GM12801 (cell line): Measurements from ENCODE around the gene MAPRE3.

Experiments
- CTCF ChIP-seq: IDR thresholded peaks from one replicate; pipeline ENCODE4 v1.5.1; 2011; ENCODE audit warnings: control low read depth; ENCODE audit not compliant: insufficient read length; ENCODE audit errors: extremely low read depth

The MAPRE3 gene

DNA sequence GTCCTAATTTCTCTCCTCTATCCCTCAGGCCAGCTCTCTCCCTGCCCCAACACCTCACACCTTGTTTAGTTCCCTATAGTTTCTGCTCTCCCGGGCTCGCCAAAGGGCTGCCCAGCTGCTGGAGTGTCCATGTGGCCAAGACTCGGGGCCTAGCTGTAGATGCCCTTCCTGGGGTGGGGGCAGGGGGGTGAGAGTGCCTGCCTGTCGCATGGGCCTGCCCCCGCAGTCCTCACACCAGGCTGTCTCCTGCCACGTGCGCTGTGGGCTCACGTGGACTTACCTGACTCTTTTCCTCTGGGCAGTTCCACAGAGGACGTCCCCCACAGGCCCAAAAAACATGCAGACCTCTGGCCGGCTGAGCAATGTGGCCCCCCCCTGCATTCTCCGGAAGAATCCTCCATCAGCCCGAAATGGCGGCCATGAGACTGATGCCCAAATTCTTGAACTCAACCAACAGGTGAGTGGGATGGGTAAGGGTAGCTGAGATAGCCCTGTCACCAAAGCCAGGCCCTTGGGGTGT, 54.9 kb downstream of the MAPRE3 start:
- no peak for TF ChIP-seq CTCF

DNA sequence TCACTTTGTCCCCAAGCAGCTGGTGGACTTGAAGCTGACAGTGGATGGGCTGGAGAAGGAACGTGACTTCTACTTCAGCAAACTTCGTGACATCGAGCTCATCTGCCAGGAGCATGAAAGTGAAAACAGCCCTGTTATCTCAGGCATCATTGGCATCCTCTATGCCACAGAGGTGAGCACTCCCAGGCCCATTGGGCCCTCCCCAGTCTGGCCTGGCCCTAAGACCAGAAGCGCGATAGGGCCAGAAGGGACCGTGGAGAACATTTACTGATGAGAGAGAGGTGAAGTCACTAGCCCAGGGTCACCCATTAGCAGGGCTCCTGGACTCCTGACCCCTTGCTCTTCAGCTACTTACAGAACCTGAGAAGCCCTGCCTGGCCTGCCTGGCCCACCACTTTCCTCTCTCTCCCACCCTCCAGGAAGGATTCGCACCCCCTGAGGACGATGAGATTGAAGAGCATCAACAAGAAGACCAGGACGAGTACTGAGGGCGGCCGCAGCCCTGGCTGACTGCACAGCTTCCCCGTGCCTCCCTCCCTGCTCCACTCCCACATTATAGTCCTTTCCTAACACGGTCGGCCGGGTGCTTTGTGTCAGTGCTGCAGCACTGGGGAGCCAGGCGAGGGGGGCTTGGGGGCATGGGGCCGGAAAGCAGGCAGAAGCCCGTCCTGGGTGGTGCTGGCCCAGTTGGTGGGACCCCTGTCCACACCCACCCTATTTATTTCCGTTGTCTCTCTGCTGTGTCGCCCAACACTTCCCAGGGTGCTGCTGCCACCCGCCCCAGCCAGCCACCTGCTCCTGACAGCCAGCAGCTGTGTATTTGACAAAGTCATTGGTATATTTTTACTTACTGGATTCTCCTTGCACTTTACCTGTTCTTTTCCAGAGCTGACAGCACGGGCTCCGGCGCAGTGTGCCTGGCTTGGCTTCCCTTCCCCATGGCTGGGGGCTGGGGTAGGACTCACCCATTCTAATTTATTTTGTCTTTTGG, 55.7 kb downstream of the MAPRE3 start:
- TF ChIP-seq CTCF: no peak

DNA sequence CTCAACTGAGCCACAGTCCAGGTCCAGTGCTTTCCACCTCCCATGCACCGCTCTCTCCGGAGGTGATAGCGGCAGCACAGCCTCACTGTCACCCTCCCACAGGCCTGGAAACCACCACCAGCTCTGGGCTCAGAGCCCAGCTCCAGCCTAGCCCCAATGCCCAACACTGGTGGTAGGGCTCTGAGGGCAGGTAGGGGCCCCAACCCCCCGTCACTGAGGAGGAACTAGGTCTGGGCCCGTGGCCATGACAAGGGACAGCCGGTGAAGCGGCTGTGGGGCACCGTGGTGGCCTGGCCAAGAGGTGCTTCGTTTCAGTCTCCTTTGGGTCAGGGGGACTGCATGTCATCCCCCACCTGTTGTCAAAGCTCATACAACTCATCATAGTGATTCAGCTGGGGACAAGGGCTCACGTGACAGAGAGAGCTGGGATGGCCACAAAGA, 56.8 kb downstream of the MAPRE3 start:
- TF ChIP-seq CTCF: no peak

DNA sequence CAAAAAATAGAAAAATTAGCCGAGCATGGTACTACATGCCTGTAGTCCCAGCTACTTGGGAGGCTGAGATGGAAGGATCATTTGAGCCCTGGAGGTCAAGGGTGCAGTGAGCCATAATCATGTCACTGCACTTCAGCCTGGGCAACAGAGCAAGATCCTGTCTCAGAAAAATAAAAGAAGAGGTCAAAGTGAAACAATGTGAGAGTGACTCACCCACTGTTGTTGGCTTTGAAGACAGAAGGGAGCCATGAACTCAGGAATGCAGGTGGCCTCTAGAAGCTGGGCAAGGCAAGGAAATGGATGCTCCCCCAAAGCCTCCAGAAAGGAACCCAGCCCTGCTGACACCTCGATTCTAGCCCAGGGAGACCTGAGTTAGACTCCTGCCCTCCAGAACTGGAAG, 58.6 kb downstream of the MAPRE3 start:
- no peak for TF ChIP-seq CTCF

DNA sequence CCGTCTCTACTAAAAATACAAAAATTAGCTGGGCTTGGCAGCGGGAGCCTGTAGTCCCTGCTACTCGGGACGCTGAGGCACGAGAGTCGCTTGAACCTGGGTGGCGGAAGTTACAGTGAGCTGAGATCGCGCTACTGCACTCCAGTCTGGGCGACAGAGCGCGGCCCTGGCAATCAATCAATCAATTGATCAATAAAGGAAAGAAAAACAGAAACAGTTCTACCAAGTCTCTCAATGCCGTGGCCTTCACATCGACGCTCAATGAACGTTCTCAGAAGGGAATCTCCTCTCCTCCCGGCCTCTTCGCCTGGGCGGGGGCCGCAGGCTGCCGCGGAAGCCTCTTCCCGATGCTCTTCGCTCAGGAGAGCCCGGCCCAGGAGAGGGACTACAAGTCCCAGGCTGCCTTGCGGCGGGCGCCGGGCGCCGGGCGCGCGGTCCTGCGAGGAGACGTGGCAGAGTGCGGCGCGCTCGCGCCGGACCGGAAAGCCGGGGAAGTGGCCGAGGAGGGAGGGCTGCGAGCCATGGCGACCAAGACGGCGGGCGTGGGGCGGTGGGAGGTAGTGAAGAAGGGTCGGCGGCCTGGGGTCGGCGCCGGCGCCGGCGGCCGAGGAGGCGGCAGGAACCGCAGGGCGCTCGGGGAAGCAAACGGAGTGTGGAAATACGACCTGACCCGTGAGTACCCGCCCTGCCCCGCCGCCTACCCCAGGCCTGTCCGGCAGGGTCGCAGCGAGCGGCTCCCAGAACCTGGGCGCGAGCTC, 62.2 kb downstream of the MAPRE3 start, which contains the start of gene TMEM214:
Gene TMEM214 (plus strand): TSS at position 471 of the 758 bp plus-strand sequence. CDS start 51 bp downstream, at position 522.
- no peak for TF ChIP-seq CTCF

GRCh38 chr2:27033253-27033852, 62.9 kb downstream of the MAPRE3 start:
- TF ChIP-seq CTCF: no peak

DNA sequence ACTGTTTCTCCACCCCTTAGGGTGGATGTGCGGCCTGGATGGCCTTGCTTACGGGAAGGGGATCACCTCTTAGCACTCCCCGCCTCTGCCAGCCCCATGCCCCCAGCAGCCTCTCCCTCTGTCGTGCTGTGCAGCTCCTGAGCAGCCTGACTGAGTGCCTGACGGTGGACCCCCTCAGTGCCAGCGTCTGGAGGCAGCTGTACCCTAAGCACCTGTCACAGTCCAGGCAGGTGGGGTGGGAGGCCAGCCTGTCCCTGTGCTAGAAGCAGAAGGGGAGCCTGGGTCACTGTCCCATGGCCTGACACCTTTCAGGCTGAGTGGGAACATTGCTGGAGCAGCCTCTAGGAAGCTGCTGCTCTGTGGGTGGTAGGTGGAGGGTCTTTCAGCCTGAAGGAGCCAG, 67.6 kb downstream of the MAPRE3 start:
- TF ChIP-seq CTCF: no peak
